H1 (cell line): ENCODE measurements around the gene ESR1.

ENCODE experiments used
- BACH1 ChIP-seq: IDR thresholded peaks from 2 replicates; pipeline ENCODE4 v1.6.1; 2012; ENCODE audit warnings: low read length, improper control_type of control experiment
- CTCF ChIP-seq, 3 experiments: IDR thresholded peaks; 1 replicate in 2 of 3; 2 replicates in 1 of 3; pipeline versions ENCODE4 v1.5.1 to v1.6.1; 2011; ENCODE audit warnings: low read length in 3 of 3, mild to moderate bottlenecking in 3 of 3, inconsistent platforms in 2 of 3, low read depth in 1 of 3, moderate library complexity in 1 of 3; ENCODE audit not compliant: insufficient read depth in 1 of 3; ENCODE audit errors: control extremely low read depth in 1 of 3
- EP300 ChIP-seq, 2 experiments: IDR thresholded peaks; 1 replicate in 1 of 2; 2 replicates in 1 of 2; pipeline ENCODE4 v1.6.1; 2011 to 2012; ENCODE audit warnings: low read depth in 2 of 2, low read length in 2 of 2, mild to moderate bottlenecking in 2 of 2, borderline replicate concordance in 1 of 2, inconsistent platforms in 1 of 2, moderate library complexity in 1 of 2
- EZH2 ChIP-seq: fragments of 200-600 bp; sonication (generic); IDR thresholded peaks from 2 replicates; pipeline ENCODE4 v1.7.1; 2012; ENCODE audit warnings: low read depth, mild to moderate bottlenecking, moderate library complexity, low read length, inconsistent platforms; ENCODE audit not compliant: severe bottlenecking
- JUN ChIP-seq: IDR thresholded peaks from 2 replicates; pipeline ENCODE4 v1.6.1; 2011; ENCODE audit warnings: low read depth, mild to moderate bottlenecking, improper control_type of control experiment, low read length
- POLR2AphosphoS5 ChIP-seq: IDR thresholded peaks from 2 replicates; pipeline ENCODE4 v1.6.1; 2011; ENCODE audit warnings: low read depth, low read length
- SRF ChIP-seq: IDR thresholded peaks from 2 replicates; pipeline ENCODE4 v1.6.1; 2011; ENCODE audit warnings: mild to moderate bottlenecking, low read depth, low read length, moderate library complexity
- TAF1 ChIP-seq: IDR thresholded peaks from 2 replicates; pipeline ENCODE4 v1.6.1; 2011; ENCODE audit warnings: mild to moderate bottlenecking, low read depth, low read length
- USF2 ChIP-seq: IDR thresholded peaks from 2 replicates; pipeline ENCODE4 v1.6.1; 2011; ENCODE audit warnings: low read length, improper control_type of control experiment

GRCh38 chr6:151911401-151911800 is 103.9 kb downstream of the ESR1 start:
- TF ChIP-seq EZH2 = no peak
- TF ChIP-seq CTCF (IDR thresholded peaks at IDR 0.05; ENCODE audit: control extremely low read depth in 1 of 3, insufficient read depth in 1 of 3, low read depth in 1 of 3, low read length in 3 of 3) = no peak
- no peak for TF ChIP-seq SRF
- TF ChIP-seq USF2 = no peak
- TF ChIP-seq JUN = no peak
- no peak for TF ChIP-seq TAF1
- TF ChIP-seq POLR2AphosphoS5 = no peak
- TF ChIP-seq EP300 (IDR thresholded peaks at IDR 0.05; ENCODE audit: borderline replicate concordance in 1 of 2, low read depth in 2 of 2, low read length in 2 of 2) = no peak
- TF ChIP-seq BACH1 = no peak
